ENCODE measurements around the gene UPB1. TPM values are rescaled to one million over a fixed set of nuclear protein-coding genes. Genes with fewer than 3 reads are reported as not detected.

UPB1 gene
- total and polyA plus RNA-seq, 9 of the 15 experiments (the other 6 are each of a cell fraction or from before 2014, with no cell fraction given) = 0.06 to 0.11 TPM; not detected in 7

- TF ChIP-seq, protein P1, sequence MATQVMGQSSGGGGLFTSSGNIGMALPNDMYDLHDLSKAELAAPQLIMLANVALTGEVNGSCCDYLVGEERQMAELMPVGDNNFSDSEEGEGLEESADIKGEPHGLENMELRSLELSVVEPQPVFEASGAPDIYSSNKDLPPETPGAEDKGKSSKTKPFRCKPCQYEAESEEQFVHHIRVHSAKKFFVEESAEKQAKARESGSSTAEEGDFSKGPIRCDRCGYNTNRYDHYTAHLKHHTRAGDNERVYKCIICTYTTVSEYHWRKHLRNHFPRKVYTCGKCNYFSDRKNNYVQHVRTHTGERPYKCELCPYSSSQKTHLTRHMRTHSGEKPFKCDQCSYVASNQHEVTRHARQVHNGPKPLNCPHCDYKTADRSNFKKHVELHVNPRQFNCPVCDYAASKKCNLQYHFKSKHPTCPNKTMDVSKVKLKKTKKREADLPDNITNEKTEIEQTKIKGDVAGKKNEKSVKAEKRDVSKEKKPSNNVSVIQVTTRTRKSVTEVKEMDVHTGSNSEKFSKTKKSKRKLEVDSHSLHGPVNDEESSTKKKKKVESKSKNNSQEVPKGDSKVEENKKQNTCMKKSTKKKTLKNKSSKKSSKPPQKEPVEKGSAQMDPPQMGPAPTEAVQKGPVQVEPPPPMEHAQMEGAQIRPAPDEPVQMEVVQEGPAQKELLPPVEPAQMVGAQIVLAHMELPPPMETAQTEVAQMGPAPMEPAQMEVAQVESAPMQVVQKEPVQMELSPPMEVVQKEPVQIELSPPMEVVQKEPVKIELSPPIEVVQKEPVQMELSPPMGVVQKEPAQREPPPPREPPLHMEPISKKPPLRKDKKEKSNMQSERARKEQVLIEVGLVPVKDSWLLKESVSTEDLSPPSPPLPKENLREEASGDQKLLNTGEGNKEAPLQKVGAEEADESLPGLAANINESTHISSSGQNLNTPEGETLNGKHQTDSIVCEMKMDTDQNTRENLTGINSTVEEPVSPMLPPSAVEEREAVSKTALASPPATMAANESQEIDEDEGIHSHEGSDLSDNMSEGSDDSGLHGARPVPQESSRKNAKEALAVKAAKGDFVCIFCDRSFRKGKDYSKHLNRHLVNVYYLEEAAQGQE (IDR thresholded peaks at IDR 0.05; ENCODE audit: borderline replicate concordance) = no peak
- TF ChIP-seq, protein P1 (CRISPR knock-in tag; IDR thresholded peaks at IDR 0.05; ENCODE audit: low read depth) = no peak
- TF ChIP-seq, protein P2, sequence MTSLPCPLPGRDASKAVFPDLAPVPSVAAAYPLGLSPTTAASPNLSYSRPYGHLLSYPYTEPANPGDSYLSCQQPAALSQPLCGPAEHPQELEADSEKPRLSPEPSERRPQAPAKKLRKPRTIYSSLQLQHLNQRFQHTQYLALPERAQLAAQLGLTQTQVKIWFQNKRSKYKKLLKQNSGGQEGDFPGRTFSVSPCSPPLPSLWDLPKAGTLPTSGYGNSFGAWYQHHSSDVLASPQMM (CRISPR knock-in tag; IDR thresholded peaks at IDR 0.05) = no peak
- TF ChIP-seq, protein P3, sequence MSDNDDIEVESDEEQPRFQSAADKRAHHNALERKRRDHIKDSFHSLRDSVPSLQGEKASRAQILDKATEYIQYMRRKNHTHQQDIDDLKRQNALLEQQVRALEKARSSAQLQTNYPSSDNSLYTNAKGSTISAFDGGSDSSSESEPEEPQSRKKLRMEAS (CRISPR knock-in tag; IDR thresholded peaks at IDR 0.05) = no peak
- peak; percentile 100 for TF ChIP-seq MAFF (IDR thresholded peaks at IDR 0.05; ENCODE audit: low read length)
- peak; percentile 67; the same call in 1 of the 2 replicates for TF ChIP-seq RAD51 (IDR thresholded peaks at IDR 0.05; ENCODE audit: borderline replicate concordance, low read depth)
- TF ChIP-seq CAMTA2 (CRISPR knock-in tag; conservative IDR thresholded peaks at IDR 0.05) = no peak
- peak; percentile 100 for TF ChIP-seq MAFK (IDR thresholded peaks at IDR 0.05; ENCODE audit: low read length)
- TF ChIP-seq PTRF (tag; IDR thresholded peaks at IDR 0.05) = no peak
- TF ChIP-seq MBD2 (IDR thresholded peaks at IDR 0.05; ENCODE audit: borderline replicate concordance, low read depth) = no peak
- TF ChIP-seq BCLAF1 (IDR thresholded peaks at IDR 0.05; ENCODE audit: borderline replicate concordance in 1 of 2, control insufficient read depth in 1 of 2, low read depth in 2 of 2, low read length in 1 of 2) = no peak
- TF ChIP-seq, protein P4, sequence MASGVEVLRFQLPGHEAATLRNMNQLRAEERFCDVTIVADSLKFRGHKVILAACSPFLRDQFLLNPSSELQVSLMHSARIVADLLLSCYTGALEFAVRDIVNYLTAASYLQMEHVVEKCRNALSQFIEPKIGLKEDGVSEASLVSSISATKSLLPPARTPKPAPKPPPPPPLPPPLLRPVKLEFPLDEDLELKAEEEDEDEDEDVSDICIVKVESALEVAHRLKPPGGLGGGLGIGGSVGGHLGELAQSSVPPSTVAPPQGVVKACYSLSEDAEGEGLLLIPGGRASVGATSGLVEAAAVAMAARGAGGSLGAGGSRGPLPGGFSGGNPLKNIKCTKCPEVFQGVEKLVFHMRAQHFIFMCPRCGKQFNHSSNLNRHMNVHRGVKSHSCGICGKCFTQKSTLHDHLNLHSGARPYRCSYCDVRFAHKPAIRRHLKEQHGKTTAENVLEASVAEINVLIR (CRISPR knock-in tag; IDR thresholded peaks at IDR 0.05) = no peak
These were observed 15.8 kb downstream of the UPB1 start (continued) for GRCh38 chr22:24510637-24511625.

Measured in K562 (cell line).